Sigmoid colon (tissue), 4 donors: Measurements from ENCODE around the gene NES.

ENCODE experiments used
- EP300 ChIP-seq, 4 donors: sonication (generic); formaldehyde crosslinking; IDR thresholded peaks; one replicate each; pipeline ENCODE4 v1.6.1; 2017; ENCODE audit warnings: antibody characterized with exemption in 4 of 4
- POLR2A ChIP-seq, 2 donors: fragments of 450-650 bp; IDR thresholded peaks; one replicate each; pipeline ENCODE4 v1.6.1; 2016; ENCODE audit warnings: antibody characterized with exemption in 2 of 2, mild to moderate bottlenecking in 2 of 2, moderate library complexity in 2 of 2
- POLR2AphosphoS5 ChIP-seq, 4 donors: sonication (generic); formaldehyde crosslinking; IDR thresholded peaks; one replicate each; pipeline ENCODE4 v1.6.1; 2017; ENCODE audit warnings: antibody characterized with exemption in 4 of 4
- TF ChIP-seq, protein P1 (sequence below), 4 experiments: fragments of 450-650 bp in 3 of 4; fragments of 200-600 bp in 1 of 4; IDR thresholded peaks; one replicate each; pipeline ENCODE4 v1.5.1; 2016 to 2019; ENCODE audit warnings: antibody characterized with exemption in 4 of 4, mild to moderate bottlenecking in 3 of 4, moderate library complexity in 2 of 4

- TF ChIP-seq, protein P1, sequence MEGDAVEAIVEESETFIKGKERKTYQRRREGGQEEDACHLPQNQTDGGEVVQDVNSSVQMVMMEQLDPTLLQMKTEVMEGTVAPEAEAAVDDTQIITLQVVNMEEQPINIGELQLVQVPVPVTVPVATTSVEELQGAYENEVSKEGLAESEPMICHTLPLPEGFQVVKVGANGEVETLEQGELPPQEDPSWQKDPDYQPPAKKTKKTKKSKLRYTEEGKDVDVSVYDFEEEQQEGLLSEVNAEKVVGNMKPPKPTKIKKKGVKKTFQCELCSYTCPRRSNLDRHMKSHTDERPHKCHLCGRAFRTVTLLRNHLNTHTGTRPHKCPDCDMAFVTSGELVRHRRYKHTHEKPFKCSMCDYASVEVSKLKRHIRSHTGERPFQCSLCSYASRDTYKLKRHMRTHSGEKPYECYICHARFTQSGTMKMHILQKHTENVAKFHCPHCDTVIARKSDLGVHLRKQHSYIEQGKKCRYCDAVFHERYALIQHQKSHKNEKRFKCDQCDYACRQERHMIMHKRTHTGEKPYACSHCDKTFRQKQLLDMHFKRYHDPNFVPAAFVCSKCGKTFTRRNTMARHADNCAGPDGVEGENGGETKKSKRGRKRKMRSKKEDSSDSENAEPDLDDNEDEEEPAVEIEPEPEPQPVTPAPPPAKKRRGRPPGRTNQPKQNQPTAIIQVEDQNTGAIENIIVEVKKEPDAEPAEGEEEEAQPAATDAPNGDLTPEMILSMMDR (IDR thresholded peaks at IDR 0.05) = no peak
- TF ChIP-seq POLR2AphosphoS5 (IDR thresholded peaks at IDR 0.05) (no peak), POLR2A (IDR thresholded peaks at IDR 0.05) (no peak), EP300 (IDR thresholded peaks at IDR 0.05) (no peak)
Measured at GRCh38 chr1:156658496-156658895, 18.7 kb downstream of the NES start.
